ENCODE data around the gene UQCR10.
A peak's percentile ranks its signal among the peaks of the same experiment; 100 is the strongest.

UQCR10 gene

DNA sequence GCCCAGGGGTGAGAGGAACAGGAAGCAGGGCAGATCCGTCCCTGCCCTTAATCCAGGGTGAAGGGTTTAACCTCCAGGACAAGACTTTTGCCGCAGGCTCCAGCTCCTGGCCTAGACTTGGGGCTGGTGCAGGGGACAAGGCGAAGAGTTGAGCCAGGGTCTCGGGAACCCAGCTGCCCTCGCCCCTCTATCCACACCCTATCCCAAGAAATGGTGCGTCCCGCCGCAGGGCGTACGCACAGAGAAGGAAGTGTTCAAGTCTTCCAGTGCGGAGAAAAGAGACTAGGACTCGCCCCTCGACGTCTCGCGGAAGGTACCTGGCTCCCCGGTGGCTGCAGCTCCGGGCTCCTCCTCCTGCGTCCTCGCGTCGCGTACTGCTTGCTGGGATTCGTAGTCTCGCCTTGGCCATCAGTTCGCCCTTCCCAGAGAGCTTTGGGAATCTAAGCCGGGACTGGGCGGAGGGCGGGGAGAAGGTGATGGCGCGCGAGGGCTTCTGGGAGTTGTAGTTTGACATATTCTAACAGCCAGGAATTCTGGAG is 468 bp upstream of the UQCR10 start, which contains the start of gene ZMAT5:
TSS of gene ZMAT5 (minus strand) at position 376 of the 539 bp plus-strand sequence. CDS start 18,463 bp downstream, outside the sequence.
- TF ChIP-seq TCF4 (CRISPR knock-in tag; IDR thresholded peaks at IDR 0.05; ENCODE audit: borderline replicate concordance) (no peak), ISL1 (CRISPR knock-in tag; IDR thresholded peaks at IDR 0.05) (no peak), TOX (CRISPR knock-in tag; IDR thresholded peaks at IDR 0.05; ENCODE audit: borderline replicate concordance) (no peak), RARB (CRISPR knock-in tag; IDR thresholded peaks at IDR 0.05) (no peak), ZFP3 (CRISPR knock-in tag; IDR thresholded peaks at IDR 0.05) (no peak)
- TF ChIP-seq, protein P1, sequence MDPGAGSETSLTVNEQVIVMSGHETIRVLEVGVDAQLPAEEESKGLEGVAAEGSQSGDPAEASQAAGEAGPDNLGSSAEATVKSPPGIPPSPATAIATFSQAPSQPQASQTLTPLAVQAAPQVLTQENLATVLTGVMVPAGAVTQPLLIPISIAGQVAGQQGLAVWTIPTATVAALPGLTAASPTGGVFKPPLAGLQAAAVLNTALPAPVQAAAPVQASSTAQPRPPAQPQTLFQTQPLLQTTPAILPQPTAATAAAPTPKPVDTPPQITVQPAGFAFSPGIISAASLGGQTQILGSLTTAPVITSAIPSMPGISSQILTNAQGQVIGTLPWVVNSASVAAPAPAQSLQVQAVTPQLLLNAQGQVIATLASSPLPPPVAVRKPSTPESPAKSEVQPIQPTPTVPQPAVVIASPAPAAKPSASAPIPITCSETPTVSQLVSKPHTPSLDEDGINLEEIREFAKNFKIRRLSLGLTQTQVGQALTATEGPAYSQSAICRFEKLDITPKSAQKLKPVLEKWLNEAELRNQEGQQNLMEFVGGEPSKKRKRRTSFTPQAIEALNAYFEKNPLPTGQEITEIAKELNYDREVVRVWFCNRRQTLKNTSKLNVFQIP (CRISPR knock-in tag; IDR thresholded peaks at IDR 0.05; ENCODE audit: borderline replicate concordance, low read depth) = no peak
- peak; percentile 99 for ATAC-seq

- no peak for ATAC-seq
- TF ChIP-seq BACH2 (CRISPR knock-in tag; IDR thresholded peaks at IDR 0.05; ENCODE audit: borderline replicate concordance) = no peak
- TF ChIP-seq PPARA (CRISPR knock-in tag; IDR thresholded peaks at IDR 0.05; ENCODE audit: borderline replicate concordance) = no peak
- TF ChIP-seq ZNF70 (CRISPR knock-in tag; IDR thresholded peaks at IDR 0.05) = no peak
- no peak for TF ChIP-seq CSDC2 (CRISPR knock-in tag; IDR thresholded peaks at IDR 0.05)
- TF ChIP-seq, protein P2, sequence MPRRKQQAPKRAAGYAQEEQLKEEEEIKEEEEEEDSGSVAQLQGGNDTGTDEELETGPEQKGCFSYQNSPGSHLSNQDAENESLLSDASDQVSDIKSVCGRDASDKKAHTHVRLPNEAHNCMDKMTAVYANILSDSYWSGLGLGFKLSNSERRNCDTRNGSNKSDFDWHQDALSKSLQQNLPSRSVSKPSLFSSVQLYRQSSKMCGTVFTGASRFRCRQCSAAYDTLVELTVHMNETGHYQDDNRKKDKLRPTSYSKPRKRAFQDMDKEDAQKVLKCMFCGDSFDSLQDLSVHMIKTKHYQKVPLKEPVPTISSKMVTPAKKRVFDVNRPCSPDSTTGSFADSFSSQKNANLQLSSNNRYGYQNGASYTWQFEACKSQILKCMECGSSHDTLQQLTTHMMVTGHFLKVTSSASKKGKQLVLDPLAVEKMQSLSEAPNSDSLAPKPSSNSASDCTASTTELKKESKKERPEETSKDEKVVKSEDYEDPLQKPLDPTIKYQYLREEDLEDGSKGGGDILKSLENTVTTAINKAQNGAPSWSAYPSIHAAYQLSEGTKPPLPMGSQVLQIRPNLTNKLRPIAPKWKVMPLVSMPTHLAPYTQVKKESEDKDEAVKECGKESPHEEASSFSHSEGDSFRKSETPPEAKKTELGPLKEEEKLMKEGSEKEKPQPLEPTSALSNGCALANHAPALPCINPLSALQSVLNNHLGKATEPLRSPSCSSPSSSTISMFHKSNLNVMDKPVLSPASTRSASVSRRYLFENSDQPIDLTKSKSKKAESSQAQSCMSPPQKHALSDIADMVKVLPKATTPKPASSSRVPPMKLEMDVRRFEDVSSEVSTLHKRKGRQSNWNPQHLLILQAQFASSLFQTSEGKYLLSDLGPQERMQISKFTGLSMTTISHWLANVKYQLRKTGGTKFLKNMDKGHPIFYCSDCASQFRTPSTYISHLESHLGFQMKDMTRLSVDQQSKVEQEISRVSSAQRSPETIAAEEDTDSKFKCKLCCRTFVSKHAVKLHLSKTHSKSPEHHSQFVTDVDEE (CRISPR knock-in tag; IDR thresholded peaks at IDR 0.05) = no peak
Observed at GRCh38 chr22:29768052-29768693, 1.0 kb downstream of the UQCR10 start.

- no peak for TF ChIP-seq BACH2 (CRISPR knock-in tag; IDR thresholded peaks at IDR 0.05; ENCODE audit: borderline replicate concordance)
- TF ChIP-seq CREB5 (CRISPR knock-in tag; IDR thresholded peaks at IDR 0.05; ENCODE audit: low read depth) = no peak
- TF ChIP-seq, protein P2 (CRISPR knock-in tag; IDR thresholded peaks at IDR 0.05) = no peak
- TF ChIP-seq, protein P3, sequence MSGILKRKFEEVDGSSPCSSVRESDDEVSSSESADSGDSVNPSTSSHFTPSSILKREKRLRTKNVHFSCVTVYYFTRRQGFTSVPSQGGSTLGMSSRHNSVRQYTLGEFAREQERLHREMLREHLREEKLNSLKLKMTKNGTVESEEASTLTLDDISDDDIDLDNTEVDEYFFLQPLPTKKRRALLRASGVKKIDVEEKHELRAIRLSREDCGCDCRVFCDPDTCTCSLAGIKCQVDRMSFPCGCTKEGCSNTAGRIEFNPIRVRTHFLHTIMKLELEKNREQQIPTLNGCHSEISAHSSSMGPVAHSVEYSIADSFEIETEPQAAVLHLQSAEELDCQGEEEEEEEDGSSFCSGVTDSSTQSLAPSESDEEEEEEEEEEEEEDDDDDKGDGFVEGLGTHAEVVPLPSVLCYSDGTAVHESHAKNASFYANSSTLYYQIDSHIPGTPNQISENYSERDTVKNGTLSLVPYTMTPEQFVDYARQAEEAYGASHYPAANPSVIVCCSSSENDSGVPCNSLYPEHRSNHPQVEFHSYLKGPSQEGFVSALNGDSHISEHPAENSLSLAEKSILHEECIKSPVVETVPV (CRISPR knock-in tag; IDR thresholded peaks at IDR 0.05) = no peak
- no peak for TF ChIP-seq ZFP30 (CRISPR knock-in tag; IDR thresholded peaks at IDR 0.05)
- no peak for TF ChIP-seq TOX (CRISPR knock-in tag; IDR thresholded peaks at IDR 0.05; ENCODE audit: borderline replicate concordance)
- no peak for TF ChIP-seq PATZ1 (CRISPR knock-in tag; IDR thresholded peaks at IDR 0.05; ENCODE audit: borderline replicate concordance)
- no peak for TF ChIP-seq CSDC2 (CRISPR knock-in tag; IDR thresholded peaks at IDR 0.05)
- no peak for TF ChIP-seq SNAI2 (CRISPR knock-in tag; IDR thresholded peaks at IDR 0.05)
- no peak for TF ChIP-seq ZC3H10 (CRISPR knock-in tag; IDR thresholded peaks at IDR 0.05)
- no peak for TF ChIP-seq ESRRG (CRISPR knock-in tag; IDR thresholded peaks at IDR 0.05)
- no peak for TF ChIP-seq ZNF565 (CRISPR knock-in tag; conservative IDR thresholded peaks at IDR 0.05; ENCODE audit: low read depth)
- TF ChIP-seq ISL1 (CRISPR knock-in tag; IDR thresholded peaks at IDR 0.05) = no peak
- TF ChIP-seq OSR1 (CRISPR knock-in tag; IDR thresholded peaks at IDR 0.05) = no peak
- no peak for ATAC-seq
Observed at GRCh38 chr22:29769723-29770321, 2.7 kb downstream of the UQCR10 start.

All from SK-N-SH treated with all-trans-retinoic acid at 6 μM for 48 hours (cell line).